SK-N-MC (cell line): ENCODE results near the gene CYB5A.

Experiments
- EZH2 ChIP-seq: fragments of 200-600 bp; sonication (generic); IDR thresholded peaks from one replicate; pipeline ENCODE4 v1.6.1; 2017; ENCODE audit warnings: antibody characterized with exemption
- FOXP2 ChIP-seq: optimal IDR thresholded peaks from 2 replicates; pipeline ENCODE3; 2011; ENCODE audit warnings: mild to moderate bottlenecking, moderate library complexity; ENCODE audit not compliant: insufficient read depth; ENCODE audit errors: extremely low read length, control extremely low read depth
- POLR2AphosphoS5 ChIP-seq: IDR thresholded peaks from 2 replicates; pipeline ENCODE4 v1.6.1; 2012; ENCODE audit warnings: mild to moderate bottlenecking, low read depth, low read length, borderline replicate concordance

DNA sequence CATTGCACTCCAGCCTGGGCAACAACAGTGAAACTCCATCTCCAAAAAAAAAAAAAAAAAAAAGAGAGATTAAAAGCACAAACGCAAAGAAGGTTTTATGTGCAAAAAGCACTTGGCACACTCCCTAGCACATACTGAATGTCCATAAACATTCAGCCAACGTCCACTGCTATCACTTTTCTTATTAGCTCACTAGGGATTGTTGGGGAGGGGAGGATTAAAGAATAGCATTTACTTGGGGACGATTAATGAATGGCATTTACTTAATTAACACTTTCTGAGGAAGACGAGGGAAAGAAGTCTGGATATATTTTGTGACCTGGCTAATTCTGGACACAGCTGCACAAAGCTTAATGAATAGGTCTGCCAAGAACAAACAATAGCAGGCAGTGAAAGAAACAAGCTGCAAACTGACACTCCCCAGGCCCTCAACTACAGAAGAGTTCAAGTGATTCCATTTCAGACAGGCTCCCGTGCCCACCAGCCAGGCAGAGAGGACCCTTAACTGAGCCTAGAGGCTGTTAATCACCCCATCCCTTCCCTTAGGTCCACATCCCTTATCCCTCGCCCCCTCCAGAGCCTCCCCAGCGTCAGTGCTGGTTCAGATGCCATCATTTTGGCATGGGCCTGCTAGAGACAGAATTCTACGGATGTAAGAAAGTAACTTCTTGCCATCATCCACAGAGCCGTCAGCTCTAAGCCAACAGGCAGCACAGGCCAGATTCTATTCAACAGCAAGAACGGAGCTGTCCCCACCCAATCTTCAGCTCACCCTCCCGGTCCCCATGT is 7.4 kb downstream of the CYB5A start:
- TF ChIP-seq EZH2 (no peak), POLR2AphosphoS5 (no peak), FOXP2 (no peak)
